ENCODE data around the gene ATG16L2. TPM values are rescaled to one million over a fixed set of nuclear protein-coding genes. Genes with fewer than 3 reads are reported as not detected.
A peak's percentile ranks its signal among the peaks of the same experiment; 100 is the strongest.

ATG16L2 gene
- total and polyA plus RNA-seq, 9 of the 15 experiments (the other 6 are each of a cell fraction or from before 2014, with no cell fraction given), result 0.18 to 11.2 (median 6.2) TPM

DNA sequence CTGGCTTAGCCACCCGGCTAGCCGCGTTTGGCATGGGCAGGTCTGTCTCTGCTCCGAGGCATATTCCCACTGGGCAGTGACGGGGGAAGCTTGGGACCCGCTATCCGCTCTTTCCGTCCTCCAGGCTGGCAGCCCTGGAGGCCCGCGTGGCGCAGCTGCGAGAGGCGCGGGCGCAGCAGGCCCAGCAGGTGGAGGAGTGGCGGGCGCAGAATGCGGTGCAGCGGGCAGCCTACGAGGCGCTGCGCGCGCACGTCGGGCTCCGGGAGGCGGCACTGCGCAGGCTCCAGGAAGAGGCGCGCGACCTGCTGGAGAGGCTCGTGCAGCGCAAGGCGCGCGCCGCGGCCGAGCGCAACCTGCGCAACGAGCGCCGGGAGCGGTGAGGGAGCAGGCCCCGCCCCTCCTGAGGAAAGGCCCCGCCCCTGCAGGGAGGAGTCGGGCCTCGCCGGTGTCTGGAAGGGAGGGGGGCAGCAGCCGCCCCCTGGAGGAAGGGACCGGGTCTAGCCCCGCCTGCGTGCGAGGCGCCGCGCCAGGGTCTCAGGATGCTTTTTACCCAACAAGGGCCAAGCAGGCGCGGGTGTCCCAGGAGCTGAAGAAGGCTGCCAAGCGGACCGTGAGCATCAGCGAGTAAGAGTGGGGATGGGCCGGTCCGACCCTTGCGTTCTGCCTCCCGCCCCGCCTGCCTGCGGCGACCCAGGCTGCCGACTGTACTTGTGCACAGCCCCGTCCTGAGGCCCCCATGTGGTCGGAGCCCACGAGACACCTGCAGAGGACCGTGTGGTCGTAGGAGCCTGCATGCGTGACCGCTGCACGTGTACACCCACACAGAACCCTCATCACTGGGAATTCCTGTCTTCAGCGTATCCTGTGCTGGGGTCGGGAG is 7.9 kb downstream of the ATG16L2 start (continued):
- TF ChIP-seq ZNF184 (CRISPR knock-in tag; IDR thresholded peaks at IDR 0.05) (no peak), BHLHE40 (IDR thresholded peaks at IDR 0.05; ENCODE audit: low read length) (peak; percentile 75), IFI16 (CRISPR knock-in tag; IDR thresholded peaks at IDR 0.05) (no peak), ZFX (CRISPR knock-in tag; IDR thresholded peaks at IDR 0.05) (peak; percentile 90), ILK (tag; IDR thresholded peaks at IDR 0.05; ENCODE audit: borderline replicate concordance, low read depth) (no peak), THRAP3 (IDR thresholded peaks at IDR 0.05; ENCODE audit: borderline replicate concordance) (no peak), HDAC8 (tag; IDR thresholded peaks at IDR 0.05) (no peak), MYNN (IDR thresholded peaks at IDR 0.05) (peak; percentile 6; the same call in 1 of the 2 replicates), MYNN (CRISPR knock-in tag; IDR thresholded peaks at IDR 0.05) (no peak), CBFB (CRISPR knock-in tag; IDR thresholded peaks at IDR 0.05) (peak; percentile 68; the same call in 1 of the 2 replicates), RBM14 (IDR thresholded peaks at IDR 0.05; ENCODE audit: borderline replicate concordance, insufficient read depth, low read depth, low read length) (0 out of 2 replicates have a peak, but pooled peaks have one; percentile 21), ZBTB17 (CRISPR knock-in tag; IDR thresholded peaks at IDR 0.05) (peak; percentile 48; the same call in 1 of the 2 replicates), ZNF165 (CRISPR knock-in tag; IDR thresholded peaks at IDR 0.05; ENCODE audit: borderline replicate concordance) (no peak), PHTF2 (CRISPR knock-in tag; IDR thresholded peaks at IDR 0.05) (no peak), ZNF589 (CRISPR knock-in tag; IDR thresholded peaks at IDR 0.05; ENCODE audit: low read depth) (no peak), ZNF282 (CRISPR knock-in tag; IDR thresholded peaks at IDR 0.05) (0 out of 2 replicates have a peak, but pooled peaks have one; percentile 8), MBD2 (IDR thresholded peaks at IDR 0.05; ENCODE audit: borderline replicate concordance, low read depth) (no peak), L3MBTL2 (IDR thresholded peaks at IDR 0.05) (peak; percentile 84)
- TF ChIP-seq, protein P1, sequence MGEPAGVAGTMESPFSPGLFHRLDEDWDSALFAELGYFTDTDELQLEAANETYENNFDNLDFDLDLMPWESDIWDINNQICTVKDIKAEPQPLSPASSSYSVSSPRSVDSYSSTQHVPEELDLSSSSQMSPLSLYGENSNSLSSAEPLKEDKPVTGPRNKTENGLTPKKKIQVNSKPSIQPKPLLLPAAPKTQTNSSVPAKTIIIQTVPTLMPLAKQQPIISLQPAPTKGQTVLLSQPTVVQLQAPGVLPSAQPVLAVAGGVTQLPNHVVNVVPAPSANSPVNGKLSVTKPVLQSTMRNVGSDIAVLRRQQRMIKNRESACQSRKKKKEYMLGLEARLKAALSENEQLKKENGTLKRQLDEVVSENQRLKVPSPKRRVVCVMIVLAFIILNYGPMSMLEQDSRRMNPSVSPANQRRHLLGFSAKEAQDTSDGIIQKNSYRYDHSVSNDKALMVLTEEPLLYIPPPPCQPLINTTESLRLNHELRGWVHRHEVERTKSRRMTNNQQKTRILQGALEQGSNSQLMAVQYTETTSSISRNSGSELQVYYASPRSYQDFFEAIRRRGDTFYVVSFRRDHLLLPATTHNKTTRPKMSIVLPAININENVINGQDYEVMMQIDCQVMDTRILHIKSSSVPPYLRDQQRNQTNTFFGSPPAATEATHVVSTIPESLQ (CRISPR knock-in tag; IDR thresholded peaks at IDR 0.05), result no peak
- TF ChIP-seq, protein P2, sequence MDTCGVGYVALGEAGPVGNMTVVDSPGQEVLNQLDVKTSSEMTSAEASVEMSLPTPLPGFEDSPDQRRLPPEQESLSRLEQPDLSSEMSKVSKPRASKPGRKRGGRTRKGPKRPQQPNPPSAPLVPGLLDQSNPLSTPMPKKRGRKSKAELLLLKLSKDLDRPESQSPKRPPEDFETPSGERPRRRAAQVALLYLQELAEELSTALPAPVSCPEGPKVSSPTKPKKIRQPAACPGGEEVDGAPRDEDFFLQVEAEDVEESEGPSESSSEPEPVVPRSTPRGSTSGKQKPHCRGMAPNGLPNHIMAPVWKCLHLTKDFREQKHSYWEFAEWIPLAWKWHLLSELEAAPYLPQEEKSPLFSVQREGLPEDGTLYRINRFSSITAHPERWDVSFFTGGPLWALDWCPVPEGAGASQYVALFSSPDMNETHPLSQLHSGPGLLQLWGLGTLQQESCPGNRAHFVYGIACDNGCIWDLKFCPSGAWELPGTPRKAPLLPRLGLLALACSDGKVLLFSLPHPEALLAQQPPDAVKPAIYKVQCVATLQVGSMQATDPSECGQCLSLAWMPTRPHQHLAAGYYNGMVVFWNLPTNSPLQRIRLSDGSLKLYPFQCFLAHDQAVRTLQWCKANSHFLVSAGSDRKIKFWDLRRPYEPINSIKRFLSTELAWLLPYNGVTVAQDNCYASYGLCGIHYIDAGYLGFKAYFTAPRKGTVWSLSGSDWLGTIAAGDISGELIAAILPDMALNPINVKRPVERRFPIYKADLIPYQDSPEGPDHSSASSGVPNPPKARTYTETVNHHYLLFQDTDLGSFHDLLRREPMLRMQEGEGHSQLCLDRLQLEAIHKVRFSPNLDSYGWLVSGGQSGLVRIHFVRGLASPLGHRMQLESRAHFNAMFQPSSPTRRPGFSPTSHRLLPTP (IDR thresholded peaks at IDR 0.05; ENCODE audit: borderline replicate concordance, extremely low read depth, insufficient read length), result no peak
- TF ChIP-seq, protein P3, sequence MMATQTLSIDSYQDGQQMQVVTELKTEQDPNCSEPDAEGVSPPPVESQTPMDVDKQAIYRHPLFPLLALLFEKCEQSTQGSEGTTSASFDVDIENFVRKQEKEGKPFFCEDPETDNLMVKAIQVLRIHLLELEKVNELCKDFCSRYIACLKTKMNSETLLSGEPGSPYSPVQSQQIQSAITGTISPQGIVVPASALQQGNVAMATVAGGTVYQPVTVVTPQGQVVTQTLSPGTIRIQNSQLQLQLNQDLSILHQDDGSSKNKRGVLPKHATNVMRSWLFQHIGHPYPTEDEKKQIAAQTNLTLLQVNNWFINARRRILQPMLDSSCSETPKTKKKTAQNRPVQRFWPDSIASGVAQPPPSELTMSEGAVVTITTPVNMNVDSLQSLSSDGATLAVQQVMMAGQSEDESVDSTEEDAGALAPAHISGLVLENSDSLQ (IDR thresholded peaks at IDR 0.05), result no peak
- TF ChIP-seq, protein P4, sequence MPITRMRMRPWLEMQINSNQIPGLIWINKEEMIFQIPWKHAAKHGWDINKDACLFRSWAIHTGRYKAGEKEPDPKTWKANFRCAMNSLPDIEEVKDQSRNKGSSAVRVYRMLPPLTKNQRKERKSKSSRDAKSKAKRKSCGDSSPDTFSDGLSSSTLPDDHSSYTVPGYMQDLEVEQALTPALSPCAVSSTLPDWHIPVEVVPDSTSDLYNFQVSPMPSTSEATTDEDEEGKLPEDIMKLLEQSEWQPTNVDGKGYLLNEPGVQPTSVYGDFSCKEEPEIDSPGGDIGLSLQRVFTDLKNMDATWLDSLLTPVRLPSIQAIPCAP (CRISPR knock-in tag; IDR thresholded peaks at IDR 0.05; ENCODE audit: borderline replicate concordance), result no peak

Measured in K562 (cell line).